Measurements from ENCODE around the gene LMLN.
"Not testable (repeated sequence)": the region's sequence is repeated elsewhere in the genome, so short reads cannot be mapped to it uniquely, and the experiment has no call there.

Gene LMLN

DNA sequence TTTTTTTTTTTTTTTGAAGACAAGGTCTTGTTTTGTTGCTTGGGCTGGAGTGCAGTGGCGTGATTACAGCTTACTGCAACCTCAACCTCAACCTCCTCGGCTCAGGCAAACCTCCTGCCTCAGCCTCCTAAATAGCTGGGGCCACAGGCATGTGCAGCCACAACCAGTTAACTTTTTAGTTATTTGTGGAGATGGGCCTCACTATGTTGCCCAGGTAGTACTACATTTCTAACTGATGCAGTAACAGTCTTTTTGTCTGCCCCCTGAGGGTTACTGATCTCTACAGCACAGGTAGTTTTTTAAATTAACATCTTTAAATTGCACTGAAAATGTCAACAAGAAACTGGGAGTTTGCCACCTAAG is 3.4 kb upstream of the LMLN start:
- H3K9me2 ChIP-seq (replicated peaks; ENCODE audit: insufficient read depth, low read length): no peaks in the 10 kb centered on the region
- peaks cover 13% of the 10 kb centered on the region; the same call in 1 of the 2 replicates for H4K20me1 ChIP-seq (ENCODE audit: low read depth, low read length)
- peaks cover 53% of the 10 kb centered on the region for H3F3A ChIP-seq (ENCODE audit: insufficient read depth)

DNA sequence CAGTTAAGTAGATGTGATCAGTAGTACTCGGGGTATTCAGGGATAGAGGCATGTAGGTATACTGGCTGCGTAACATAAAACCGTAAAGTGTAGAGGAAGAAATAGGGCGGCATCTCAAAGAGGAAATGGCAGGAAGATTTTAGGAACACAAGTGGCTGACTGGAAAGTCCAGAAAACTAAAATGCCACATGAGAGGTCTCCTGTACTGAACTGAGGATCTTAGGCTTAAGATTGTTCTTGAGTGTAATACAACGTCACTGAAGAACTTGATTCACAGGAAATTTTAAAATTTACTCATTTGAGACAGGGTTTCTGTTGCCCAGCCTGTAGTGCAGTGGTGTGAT is 2.3 kb upstream of the LMLN start:
- no peaks in the 10 kb centered on the region for H3K27me3 ChIP-seq (ENCODE audit: low read length)
- peaks cover 53% of the 10 kb centered on the region for H3F3A ChIP-seq (ENCODE audit: insufficient read depth)
- H3K79me2 ChIP-seq (ENCODE audit: insufficient read depth, low read length): peaks cover 8% of the 10 kb centered on the region; the same call in 1 of the 2 replicates
- H3K27ac ChIP-seq (ENCODE audit: low read depth, low read length): peak overlapping the region; percentile 18; the same call in 1 of the 2 replicates
- H3K9me2 ChIP-seq (replicated peaks; ENCODE audit: insufficient read depth, low read length): no peaks in the 10 kb centered on the region
- no peak overlapping the region for H2AFZ ChIP-seq (ENCODE audit: low read depth, low read length, severe bottlenecking)
- H3K9ac ChIP-seq (ENCODE audit: low read length): no peak overlapping the region
- TF ChIP-seq EZH2phosphoT487 (conservative IDR thresholded peaks at IDR 0.05; ENCODE audit: low read length): no peak
- TF ChIP-seq, protein P1, sequence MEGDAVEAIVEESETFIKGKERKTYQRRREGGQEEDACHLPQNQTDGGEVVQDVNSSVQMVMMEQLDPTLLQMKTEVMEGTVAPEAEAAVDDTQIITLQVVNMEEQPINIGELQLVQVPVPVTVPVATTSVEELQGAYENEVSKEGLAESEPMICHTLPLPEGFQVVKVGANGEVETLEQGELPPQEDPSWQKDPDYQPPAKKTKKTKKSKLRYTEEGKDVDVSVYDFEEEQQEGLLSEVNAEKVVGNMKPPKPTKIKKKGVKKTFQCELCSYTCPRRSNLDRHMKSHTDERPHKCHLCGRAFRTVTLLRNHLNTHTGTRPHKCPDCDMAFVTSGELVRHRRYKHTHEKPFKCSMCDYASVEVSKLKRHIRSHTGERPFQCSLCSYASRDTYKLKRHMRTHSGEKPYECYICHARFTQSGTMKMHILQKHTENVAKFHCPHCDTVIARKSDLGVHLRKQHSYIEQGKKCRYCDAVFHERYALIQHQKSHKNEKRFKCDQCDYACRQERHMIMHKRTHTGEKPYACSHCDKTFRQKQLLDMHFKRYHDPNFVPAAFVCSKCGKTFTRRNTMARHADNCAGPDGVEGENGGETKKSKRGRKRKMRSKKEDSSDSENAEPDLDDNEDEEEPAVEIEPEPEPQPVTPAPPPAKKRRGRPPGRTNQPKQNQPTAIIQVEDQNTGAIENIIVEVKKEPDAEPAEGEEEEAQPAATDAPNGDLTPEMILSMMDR (IDR thresholded peaks at IDR 0.05; ENCODE audit: insufficient read depth, low read length, poor library complexity, severe bottlenecking): no peak
- no peak overlapping the region for H3K4me3 ChIP-seq (ENCODE audit: insufficient read depth, low read length, poor library complexity, severe bottlenecking)
- peaks cover 13% of the 10 kb centered on the region; the same call in 1 of the 2 replicates for H4K20me1 ChIP-seq (ENCODE audit: low read depth, low read length)
- peaks cover 23% of the 10 kb centered on the region for H3K36me3 ChIP-seq (ENCODE audit: low read length)
- H3K9me3 ChIP-seq (ENCODE audit: insufficient read depth, low read length): no peaks in the 10 kb centered on the region
- no peak overlapping the region for H3K4me2 ChIP-seq (ENCODE audit: low read depth, low read length, poor library complexity, severe bottlenecking)

More for the DNA sequence above, 3.4 kb upstream of the LMLN start:
- H3K4me2 ChIP-seq (ENCODE audit: low read depth, low read length, poor library complexity, severe bottlenecking): no peak overlapping the region
- H3K36me3 ChIP-seq (ENCODE audit: low read length): peaks cover 27% of the 10 kb centered on the region
- H3K79me2 ChIP-seq (ENCODE audit: insufficient read depth, low read length): peaks cover 18% of the 10 kb centered on the region
- no peak overlapping the region for H3K9ac ChIP-seq (ENCODE audit: low read length)
- H3K4me3 ChIP-seq (ENCODE audit: insufficient read depth, low read length, poor library complexity, severe bottlenecking): no peak overlapping the region
- H3K27ac ChIP-seq (ENCODE audit: low read depth, low read length): no peak overlapping the region
- no peaks in the 10 kb centered on the region for H3K27me3 ChIP-seq (ENCODE audit: low read length)
- no peaks in the 10 kb centered on the region for H3K9me3 ChIP-seq (ENCODE audit: insufficient read depth, low read length)
- TF ChIP-seq, protein P1 (IDR thresholded peaks at IDR 0.05; ENCODE audit: insufficient read depth, low read length, poor library complexity, severe bottlenecking): no peak
- TF ChIP-seq EZH2phosphoT487 (conservative IDR thresholded peaks at IDR 0.05; ENCODE audit: low read length): no peak
- H2AFZ ChIP-seq (ENCODE audit: low read depth, low read length, severe bottlenecking): no peak overlapping the region

DNA sequence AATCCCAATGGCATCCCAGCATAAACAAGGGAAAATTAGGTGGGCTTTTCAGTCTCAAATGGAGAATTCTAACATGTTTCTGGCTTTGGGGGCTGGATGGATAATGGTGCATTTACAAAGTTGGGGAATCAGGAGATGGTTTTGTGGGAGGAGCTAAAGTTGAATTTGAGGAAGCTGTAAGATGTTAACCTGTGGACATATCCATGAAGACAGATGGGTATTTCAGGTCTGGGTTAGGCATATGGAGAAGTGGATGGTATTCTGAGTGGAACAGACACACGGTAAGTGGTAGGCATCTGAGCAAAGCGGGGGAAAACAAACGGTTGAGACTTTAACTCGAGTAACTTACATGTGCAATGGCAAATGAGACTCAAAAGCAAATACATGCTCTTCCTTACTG is 1.7 kb upstream of the LMLN start:
- Histone ChIP-seq H2AFZ (ENCODE audit: low read depth, low read length, severe bottlenecking) (no peak overlapping the region), H3F3A (ENCODE audit: insufficient read depth) (peaks cover 49% of the 10 kb centered on the region), H3K4me3 (ENCODE audit: insufficient read depth, low read length, poor library complexity, severe bottlenecking) (no peak overlapping the region), H3K36me3 (ENCODE audit: low read length) (peaks cover 19% of the 10 kb centered on the region), H3K27ac (ENCODE audit: low read depth, low read length) (peak overlapping the region; percentile 18; the same call in 1 of the 2 replicates), H3K4me2 (ENCODE audit: low read depth, low read length, poor library complexity, severe bottlenecking) (no peak overlapping the region), H3K79me2 (ENCODE audit: insufficient read depth, low read length) (0 out of 2 replicates have a peak, but pooled peaks cover 3% of the 10 kb centered on the region), H3K9me2 (replicated peaks; ENCODE audit: insufficient read depth, low read length) (no peaks in the 10 kb centered on the region), H3K27me3 (ENCODE audit: low read length) (no peaks in the 10 kb centered on the region), H3K9me3 (ENCODE audit: insufficient read depth, low read length) (no peaks in the 10 kb centered on the region), H3K9ac (ENCODE audit: low read length) (no peak overlapping the region), H4K20me1 (ENCODE audit: low read depth, low read length) (peaks cover 9% of the 10 kb centered on the region; the same call in 1 of the 2 replicates)
- TF ChIP-seq, protein P1 (IDR thresholded peaks at IDR 0.05; ENCODE audit: insufficient read depth, low read length, poor library complexity, severe bottlenecking): no peak
- TF ChIP-seq EZH2phosphoT487 (conservative IDR thresholded peaks at IDR 0.05; ENCODE audit: low read length): no peak

DNA sequence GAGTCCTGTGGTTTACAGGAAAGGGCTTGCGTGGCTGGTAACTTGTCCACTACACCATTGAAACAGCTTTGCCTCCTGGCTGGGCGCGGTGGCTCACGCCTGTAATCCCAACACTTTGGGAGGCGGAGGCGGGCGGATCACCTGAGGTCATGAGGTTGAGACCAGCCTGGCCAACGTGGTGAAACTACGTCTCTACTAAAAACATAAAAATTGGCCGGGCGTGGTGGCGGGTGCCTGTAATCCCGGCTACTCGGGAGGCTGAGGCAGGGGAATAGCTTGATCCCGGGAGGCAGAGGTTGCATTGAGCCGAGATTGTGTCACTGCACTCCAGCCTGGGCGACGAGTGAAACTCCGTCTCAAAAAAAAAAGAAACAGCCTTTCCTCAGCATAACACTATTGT is 1.2 kb upstream of the LMLN start:
- peaks cover 44% of the 10 kb centered on the region for H3F3A ChIP-seq (ENCODE audit: insufficient read depth)
- peak overlapping the region; percentile 68 for H3K4me3 ChIP-seq (ENCODE audit: insufficient read depth, low read length, poor library complexity, severe bottlenecking)
- H3K27ac ChIP-seq (ENCODE audit: low read depth, low read length); H2AFZ ChIP-seq (ENCODE audit: low read depth, low read length, severe bottlenecking); H3K9me3 ChIP-seq (ENCODE audit: insufficient read depth, low read length); H3K9me2 ChIP-seq (replicated peaks; ENCODE audit: insufficient read depth, low read length); H3K79me2 ChIP-seq (ENCODE audit: insufficient read depth, low read length); H3K9ac ChIP-seq (ENCODE audit: low read length); H3K27me3 ChIP-seq (ENCODE audit: low read length); H4K20me1 ChIP-seq (ENCODE audit: low read depth, low read length): not testable (repeated sequence)
- H3K4me2 ChIP-seq (ENCODE audit: low read depth, low read length, poor library complexity, severe bottlenecking): peak overlapping the region; percentile 85
- H3K36me3 ChIP-seq (ENCODE audit: low read length): peaks cover 14% of the 10 kb centered on the region

Measured in SU-DHL-6 (cell line).